Astrocyte of the cerebellum (primary cell): ENCODE results near the gene CER1.

Source experiments
- DNase-seq: peaks from one replicate; pipeline ENCODE4 v3.0.0-alpha.2; 2011; ENCODE audit warnings: low read depth
- H3K4me3 ChIP-seq: 2 replicates; pipeline ENCODE4 v1.5.1; 2011; ENCODE audit warnings: mild to moderate bottlenecking, low read depth, low read length, moderate library complexity
- CTCF ChIP-seq: IDR thresholded peaks from 2 replicates; pipeline ENCODE4 v1.5.1; 2012; ENCODE audit warnings: low read length, low read depth, moderate library complexity, mild to moderate bottlenecking; ENCODE audit errors: missing control alignments
- in situ Hi-C: cut with HindIII; loops from 2 replicates; pipeline ENCODE4 v1.10.0; 2017; ENCODE audit warnings: low sequenced_read_pairs

CER1 gene

GRCh38 chr9:14722391-14723035 is at the start of gene CER1:
TSS of gene CER1 (minus strand) at chr9:14722733. CDS start at chr9:14722672, 61 bp downstream.
- H3K4me3 ChIP-seq = no peak within 1 kb of the TSS
- in situ Hi-C loops = no loop called here
- DNase-seq = no peak
- no peak for TF ChIP-seq CTCF

- no peak overlapping the region for H3K4me3 ChIP-seq
- in situ Hi-C loops = no loop called here
- no peak for DNase-seq
- no peak for TF ChIP-seq CTCF
These were observed 48.1 kb upstream of the CER1 start for GRCh38 chr9:14770592-14770991.

- no peak overlapping the region for H3K4me3 ChIP-seq
- in situ Hi-C loops = no loop called here
- DNase-seq = peak; percentile 18
- peak; percentile 47 for TF ChIP-seq CTCF
These were observed 46.7 kb upstream of the CER1 start for GRCh38 chr9:14769230-14769571.

- in situ Hi-C loops = no loop called here
- peak; percentile 67 for TF ChIP-seq CTCF
- peak; percentile 59 for DNase-seq
- H3K4me3 ChIP-seq = no peak overlapping the region
These were observed 46.1 kb upstream of the CER1 start for GRCh38 chr9:14768405-14769229.

GRCh38 chr9:14766299-14766698 is 43.8 kb upstream of the CER1 start:
- H3K4me3 ChIP-seq = no peak overlapping the region
- in situ Hi-C loops = no loop called here
- no peak for TF ChIP-seq CTCF
- no peak for DNase-seq

GRCh38 chr9:14761584-14761983 is 39.1 kb upstream of the CER1 start:
- no peak for TF ChIP-seq CTCF
- no peak overlapping the region for H3K4me3 ChIP-seq
- in situ Hi-C loops = no loop called here
- DNase-seq = no peak
